Mucosa of gallbladder (tissue), 1 donor: ENCODE results near the gene FOXL3. TPM values are rescaled to one million over a fixed set of nuclear protein-coding genes. Genes with fewer than 3 reads are reported as not detected.
"Not testable (repeated sequence)": the region's sequence is repeated elsewhere in the genome, so short reads cannot be mapped to it uniquely, and the experiment has no call there.

ENCODE experiments used
- DNase-seq: peaks from one replicate; pipeline ENCODE4 v3.0.0-alpha.2; 2020; ENCODE audit warnings: low spot score
- total RNA-seq: library from RNA; stranded (reverse); gene quantifications from one replicate; pipeline ENCODE4 v1.2.1, GENCODE V29; 2021
- donor health status: DM: no; HTN: no; CAD: no.

Gene FOXL3
- total RNA-seq, 1 donor from 2014 or later, result not detected

DNA sequence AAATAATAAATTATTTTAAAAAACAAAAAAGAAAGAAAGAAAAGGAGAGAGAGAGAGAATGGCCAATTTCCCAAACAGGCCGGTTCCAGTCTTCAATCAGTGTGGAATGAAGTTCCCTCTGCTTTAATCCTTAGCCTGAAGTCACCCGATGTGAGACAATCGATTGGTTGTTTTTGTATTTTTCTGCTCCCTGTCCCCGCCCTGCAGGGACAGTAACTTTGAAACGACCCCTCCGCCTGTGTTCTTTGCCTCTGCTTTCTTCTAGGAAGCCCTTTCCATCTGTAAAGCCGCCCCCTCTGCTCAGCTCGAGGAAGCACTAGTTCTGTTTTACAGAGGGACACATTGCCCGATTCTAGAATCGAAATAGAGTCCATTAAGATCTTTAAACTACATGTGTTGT lies 33.4 kb downstream of the FOXL3 start:
- DNase-seq, result no peak

DNA sequence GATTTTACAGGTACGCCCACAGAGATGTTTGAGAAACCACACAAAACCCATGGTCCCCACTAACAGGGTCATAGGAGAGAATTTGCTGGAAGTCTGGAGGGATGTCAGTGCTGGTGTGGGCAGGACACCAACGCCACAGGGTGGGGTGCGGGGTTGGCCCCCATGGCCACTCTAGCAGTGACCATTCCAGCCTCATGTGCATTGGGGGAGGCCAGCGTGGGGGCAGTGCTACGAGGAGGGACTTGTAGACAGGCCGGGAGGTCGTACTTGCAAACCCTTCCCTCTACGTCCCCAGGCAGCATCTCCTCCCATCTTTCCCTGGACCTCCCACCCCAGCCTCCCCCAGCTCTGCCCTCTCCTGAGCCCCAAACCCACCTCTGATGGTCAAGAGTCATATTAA lies 34.0 kb downstream of the FOXL3 start:
- no peak for DNase-seq

DNA sequence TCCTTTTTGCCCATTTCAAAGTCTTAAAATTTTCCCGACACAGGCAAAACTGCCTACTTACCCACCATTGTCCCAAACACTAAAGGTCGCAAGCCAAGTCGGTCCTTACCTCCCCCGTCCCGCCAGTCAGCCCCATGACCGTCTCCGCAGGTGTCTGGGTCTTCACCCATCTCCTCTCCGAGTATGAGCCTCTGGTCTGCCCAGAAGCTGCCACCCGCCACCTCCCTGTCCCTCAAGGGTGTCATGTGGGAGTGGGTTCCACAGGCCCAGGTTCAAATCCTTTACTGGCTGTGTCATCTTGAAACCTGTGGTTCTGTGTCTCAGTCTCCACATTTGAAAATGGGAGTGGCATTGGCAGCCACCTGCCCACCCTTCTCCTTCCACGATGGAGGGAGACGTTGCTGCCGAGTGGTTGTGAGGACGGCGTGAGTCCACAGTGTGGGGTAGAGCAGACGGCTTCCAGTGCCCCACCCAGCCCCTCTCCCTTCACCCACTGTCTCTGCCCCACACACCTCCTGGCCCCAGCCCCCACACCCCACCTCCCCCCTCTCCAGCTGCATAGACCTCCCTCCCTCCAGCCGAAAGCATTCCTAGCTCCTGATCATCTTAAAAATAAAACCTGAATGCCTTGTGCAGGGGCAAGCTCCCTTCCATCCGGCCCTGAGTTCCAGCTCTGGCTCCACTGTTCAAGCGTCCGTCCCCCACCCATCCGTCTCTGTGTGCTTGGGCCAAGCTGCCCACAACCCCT lies 35.3 kb downstream of the FOXL3 start:
- no peak for DNase-seq

DNA sequence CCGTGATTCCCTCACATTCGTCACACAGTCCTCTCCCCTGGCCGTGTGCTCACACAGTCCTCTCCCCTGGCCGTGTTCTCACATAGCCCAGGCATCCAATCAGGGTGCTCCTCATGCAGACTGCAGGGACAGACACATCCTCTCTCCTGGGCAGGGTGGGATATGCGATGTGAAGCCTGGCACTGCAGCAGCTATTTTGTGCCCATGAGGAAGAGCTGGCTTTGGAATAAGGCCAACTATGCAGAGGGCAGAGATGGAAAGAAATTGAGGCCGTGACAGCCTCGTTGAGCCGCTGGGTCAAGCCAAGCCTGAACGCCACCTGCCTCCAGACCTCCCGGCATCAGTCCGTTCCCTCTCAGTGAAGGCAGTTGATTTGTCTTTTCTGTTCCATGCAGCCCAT lies 35.8 kb downstream of the FOXL3 start:
- DNase-seq, result no peak

DNA sequence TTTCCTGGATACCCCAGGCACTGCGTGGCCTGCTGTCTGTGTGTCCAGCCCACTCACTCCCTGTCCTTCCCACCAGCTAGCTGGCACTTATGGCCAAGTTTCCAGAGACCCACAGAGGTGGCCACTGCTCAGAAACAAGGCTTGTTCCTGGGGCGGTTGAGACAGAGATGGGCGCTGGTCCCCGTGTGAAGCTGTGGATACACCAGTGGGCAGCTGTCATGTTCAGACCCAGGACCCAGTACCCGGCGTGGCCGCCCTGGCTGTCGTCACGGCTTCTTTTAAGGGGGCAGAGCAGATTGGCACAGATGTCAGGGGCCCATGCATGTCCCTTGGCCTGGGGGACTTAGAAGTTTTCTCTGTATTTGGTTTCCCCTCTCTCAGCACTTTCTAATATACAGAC lies 36.3 kb downstream of the FOXL3 start:
- no peak for DNase-seq

DNA sequence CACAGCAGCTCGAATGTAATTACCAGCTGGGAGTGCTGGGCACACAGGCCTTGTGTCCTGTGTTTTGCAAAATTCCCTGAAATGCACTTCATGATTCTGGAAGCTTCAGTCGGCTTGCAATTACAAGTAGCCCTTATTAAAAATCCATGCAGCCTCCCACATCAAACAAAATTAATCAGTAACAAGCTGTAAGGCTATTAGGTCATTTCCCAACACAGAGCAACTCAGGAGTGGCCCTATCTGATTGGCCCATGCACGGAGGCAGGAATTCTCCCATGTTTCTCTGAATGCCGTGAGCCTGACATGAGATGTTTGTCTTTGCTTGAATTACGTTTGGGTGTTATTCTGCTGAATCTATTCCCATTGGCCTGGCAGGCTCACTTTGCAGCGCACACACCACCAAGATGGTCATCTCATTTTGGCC lies 36.9 kb downstream of the FOXL3 start:
- DNase-seq, result peak; percentile 64

DNA sequence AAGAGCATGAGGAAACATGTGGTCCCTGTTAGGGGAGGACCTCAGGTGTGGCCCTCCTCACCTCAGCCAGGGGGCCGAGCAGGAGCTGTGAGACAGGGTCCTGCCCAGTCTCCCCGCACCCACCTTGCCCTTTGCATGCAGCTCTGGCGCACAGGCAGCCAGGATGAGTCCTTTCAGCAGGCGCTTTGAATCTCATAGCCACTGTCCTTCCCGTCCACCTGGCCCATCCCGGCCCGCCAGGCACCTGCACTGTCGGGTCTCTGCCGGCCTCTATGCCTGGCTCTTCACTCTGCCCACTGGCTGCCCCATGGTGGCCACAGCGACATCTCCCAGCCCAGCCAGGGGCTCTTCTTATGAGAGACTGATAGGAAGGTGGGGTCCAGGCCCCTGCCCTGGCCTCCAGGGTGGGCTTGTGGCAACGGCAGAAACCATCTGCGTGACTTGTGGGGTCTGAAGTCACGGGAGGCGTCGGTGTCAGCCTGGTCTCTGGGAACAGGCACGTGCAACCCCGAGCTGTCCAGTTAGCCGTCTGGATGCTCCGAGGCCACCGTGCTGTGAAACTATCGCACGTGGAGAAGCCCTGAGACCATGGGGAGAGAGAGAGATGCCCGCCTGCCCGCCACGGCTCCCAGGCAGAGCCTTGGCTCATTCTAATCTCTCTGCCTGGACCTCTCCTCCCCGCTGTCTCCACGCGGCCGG lies 37.4 kb downstream of the FOXL3 start:
- DNase-seq, result no peak

DNA sequence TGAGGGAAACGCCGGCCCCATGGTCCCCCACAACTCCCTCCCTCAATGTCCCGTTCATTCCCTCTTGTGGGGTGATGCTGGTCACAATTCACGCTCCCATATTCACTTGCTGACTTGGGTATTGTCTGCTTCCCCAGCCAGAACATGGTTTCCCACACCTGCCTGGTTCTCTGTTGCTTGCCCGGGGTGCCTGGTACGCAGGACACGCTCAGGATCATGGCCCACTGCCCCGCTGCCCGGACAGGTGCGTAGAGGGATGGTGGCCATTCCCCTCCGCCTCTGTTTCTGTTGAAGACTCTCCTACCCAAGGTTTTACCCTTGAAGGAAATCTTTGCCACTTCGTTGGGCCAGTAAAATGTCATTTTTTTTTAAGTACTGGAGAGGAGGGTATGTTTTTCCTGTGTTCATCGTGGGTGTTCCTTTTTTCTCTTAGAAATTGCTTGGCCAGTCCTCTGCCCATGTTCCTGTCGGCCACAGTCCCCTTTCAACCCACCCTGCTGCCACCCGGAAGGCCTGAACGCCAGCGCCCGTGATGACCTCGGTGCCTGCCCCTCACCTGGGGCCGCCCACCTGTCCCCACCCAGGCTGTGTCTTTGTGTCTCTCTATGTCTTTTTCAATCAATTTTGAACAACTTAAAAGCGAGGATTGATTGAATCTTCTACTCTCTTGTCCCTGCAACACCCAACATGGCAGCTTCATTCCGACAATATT lies 38.2 kb downstream of the FOXL3 start:
- DNase-seq, result no peak

DNA sequence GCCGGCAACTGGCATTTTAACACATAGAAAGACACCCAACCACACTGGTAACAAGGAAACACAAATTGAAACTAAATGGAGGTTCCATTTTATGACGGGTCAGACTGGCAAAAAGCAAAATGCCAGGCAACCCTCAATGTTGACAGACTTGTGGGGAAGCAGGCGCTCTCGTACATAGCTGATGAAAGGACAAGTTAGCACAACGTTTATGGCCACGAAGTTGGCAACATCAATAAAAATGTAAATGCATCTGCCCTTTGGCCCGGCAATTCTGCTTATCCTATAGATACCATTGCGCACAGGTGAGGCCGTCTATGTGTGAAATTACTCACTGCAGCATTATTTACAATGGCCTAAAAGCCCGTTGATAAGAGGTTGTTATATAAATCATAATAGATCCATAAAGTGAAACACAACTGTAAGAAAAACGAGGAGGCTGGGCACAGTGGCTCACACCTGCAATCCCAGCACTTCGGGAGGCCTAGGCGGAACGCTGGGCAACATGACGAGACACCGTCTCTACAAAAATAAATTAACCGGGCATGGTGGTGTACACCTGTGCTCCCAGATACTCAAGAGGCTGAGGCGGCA lies 39.8 kb downstream of the FOXL3 start:
- no peak for DNase-seq

DNA sequence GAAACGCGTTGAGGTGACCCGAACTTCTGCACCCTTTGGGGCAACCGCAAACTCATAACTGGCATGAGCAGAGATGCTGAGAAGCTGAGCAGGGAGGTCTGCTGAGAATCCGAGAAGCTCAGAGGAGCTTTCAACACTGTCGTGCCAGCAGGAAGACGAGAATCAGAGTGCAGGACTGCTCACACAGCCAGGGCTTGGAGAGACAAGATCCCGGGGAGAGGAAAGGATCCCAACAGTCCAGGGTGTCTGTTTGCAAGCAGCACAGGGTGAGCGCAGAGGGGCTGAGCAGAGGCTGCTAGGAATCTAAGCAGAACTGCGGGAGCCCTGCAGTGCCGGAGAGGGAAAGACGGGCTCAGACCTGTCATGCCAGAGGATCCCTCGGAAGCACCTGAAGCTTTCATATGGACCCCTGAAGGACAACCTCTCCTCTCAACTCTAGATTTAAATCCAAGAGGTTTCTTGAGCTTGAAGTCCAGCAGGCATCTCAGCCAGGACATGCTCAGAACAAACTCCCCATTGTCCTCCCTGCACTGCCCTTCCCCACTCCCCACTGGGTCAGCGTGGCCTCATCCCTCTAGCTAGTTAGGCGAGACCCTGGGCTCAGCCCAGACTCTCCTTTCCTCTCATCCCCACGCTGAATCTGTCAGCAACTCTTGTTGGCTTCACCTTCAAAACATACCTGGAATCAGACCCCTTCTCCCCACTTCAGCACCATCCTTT lies 40.7 kb downstream of the FOXL3 start:
- DNase-seq, result no peak

DNA sequence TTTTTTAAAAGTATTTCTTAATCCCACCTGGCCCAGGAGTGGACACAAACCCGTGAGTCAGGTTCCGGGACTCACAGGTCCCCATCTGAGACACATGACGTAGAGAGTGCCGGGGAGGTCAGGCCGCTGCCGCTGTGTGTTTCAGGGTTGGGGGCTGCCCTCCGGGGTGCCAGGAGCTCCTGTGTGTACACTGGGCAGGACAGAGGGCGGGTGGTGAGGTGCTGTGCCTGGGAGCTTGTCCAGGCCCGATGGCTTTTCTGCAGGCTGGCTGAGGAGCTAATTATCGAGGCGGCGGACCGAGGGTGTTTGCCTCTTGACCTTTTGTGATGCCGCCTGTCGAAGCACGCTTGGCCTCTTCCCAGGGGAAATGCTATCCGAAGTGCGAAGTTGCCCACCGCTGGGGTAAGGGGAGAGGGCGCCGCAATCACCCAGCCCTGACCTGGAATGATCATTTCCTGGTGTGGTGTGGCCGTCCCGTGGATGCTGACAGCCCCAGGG lies 42.1 kb downstream of the FOXL3 start:
- DNase-seq, result no peak

DNA sequence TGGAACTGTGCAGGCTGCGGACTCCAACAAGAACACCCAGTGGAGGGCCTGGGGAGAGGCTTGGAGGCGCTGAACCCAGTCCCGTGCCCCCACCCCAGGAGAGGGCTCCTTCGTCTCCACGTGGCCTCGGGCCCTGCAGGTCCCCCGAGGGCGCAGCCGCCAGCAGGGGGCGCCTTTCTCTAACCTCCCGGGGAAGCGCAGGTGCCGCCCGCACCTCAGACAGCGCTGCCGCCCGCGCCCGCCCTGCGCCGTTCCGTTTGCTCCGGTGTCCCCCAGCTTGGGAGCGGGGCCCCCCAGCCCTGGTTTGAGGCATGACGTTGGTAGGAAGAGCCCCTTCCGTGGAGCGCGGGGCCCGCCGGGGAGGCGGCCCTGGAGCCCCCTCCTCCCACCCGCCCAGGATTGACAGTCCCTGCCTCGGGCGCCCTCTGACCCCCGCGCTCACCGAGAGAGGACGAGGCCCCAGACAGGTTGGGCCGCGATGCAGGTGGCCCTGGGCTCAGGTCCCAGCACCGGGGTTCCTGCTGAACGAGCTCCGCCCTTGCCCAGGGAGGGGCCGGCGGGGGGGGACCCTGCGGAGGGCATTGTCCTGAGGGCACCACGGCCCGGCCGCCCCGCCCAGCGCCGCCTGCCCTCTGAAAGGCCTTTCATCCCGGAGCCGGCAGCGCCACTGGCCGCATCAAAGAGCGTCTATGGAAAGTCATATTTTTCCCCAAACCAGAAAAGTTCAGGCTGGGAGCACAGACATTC lies 42.8 kb downstream of the FOXL3 start:
- peak; percentile 77 for DNase-seq

DNA sequence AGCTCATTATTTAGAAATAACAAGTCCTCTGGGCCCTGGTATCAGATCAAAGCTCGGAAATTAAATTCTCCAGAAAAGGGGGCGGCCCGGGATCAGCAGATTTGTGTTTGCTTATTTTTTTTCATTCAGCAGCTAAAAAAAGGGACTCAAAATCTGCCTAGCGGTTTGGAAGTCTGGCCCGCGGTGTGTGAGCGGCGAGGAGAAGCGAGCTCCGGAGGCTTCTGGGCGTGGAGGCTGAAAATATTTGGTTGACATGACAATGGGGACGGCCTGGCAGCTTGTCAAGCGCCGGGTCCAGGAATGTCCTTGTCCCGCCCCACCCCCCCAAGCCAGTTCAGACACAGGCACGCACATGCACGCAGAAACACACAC lies 43.4 kb downstream of the FOXL3 start:
- DNase-seq, result peak; percentile 64

DNA sequence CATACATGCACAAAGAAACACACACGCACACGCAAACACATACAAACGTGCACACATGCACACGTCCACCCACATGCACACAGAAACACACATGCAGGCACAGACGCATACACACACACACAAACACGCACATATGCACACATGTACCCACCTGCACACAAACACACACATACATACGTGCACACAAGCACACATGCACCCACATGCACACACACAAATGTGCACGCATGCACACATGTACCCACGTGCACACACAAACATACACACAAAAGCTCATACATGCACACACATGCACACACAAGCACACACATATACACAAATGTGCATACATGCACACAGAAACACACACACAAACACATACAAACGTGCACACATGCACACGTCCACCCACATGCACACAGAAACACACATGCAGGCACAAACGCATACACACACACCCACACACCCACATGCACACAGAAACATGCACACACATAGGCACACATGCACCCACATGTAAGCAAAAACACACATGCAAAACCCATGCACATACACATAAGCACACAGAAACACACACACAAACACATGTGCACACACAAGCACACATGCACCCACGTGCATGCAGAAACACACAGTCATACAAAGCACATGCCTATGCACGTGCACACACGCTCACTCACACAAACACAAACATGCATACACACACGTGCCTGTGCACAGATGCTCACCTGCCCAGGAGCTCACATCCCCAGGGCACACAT lies 44.8 kb downstream of the FOXL3 start:
- no peak for DNase-seq

DNA sequence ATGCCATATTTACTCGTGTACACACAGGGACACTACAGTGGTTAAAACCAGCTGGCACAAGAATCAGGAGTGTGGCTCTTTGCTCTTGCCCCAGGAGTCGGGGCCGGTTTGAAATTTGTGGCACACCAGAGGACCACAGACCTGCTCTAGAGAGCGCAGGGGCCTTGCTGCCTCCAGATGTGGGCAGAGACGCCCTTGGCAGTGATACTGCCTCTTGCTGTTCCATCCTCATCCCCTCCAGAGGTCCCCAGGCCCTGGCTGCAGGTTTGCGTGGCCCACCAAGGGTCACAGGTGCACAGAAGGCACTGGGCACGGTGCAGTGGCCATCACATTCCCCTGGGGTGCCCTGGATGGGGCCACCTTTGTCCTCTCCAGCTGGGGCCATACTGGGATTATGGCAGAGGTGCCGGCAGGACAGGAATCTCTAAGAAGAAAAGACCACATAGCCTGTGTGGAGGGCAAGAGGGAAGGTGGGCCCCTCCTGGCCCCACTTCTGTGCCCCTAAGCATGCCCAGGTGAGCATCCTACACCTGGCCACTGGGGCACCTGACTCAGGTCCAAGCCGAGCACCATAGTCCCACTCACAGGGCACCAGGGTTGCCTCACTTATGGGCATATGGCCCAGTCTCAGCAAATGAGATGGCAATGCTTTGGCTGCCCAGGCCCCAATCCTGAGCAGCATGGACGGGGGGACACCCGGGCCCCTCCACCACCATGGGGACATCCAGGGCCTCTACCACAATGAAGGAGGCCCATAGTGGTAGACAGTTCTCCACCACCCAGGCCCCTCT lies 45.6 kb downstream of the FOXL3 start:
- no peak for DNase-seq

DNA sequence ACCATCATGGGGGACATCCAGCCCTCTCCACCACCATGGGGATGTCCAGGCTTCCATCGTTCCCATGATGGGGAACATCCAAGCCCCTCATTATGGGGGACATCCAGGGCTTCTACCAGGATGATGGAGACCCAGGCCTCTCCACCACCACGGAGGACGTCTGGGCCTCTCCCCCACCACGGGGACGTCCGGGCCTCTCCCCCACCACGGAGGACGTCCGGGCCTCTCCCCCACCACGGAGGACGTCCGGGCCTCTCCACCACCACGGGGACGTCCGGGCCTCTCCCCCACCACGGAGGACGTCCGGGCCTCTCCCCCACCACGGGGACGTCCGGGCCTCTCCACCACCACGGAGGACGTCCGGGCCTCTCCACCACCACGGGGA lies 46.2 kb downstream of the FOXL3 start:
- DNase-seq, result not testable (repeated sequence)

DNA sequence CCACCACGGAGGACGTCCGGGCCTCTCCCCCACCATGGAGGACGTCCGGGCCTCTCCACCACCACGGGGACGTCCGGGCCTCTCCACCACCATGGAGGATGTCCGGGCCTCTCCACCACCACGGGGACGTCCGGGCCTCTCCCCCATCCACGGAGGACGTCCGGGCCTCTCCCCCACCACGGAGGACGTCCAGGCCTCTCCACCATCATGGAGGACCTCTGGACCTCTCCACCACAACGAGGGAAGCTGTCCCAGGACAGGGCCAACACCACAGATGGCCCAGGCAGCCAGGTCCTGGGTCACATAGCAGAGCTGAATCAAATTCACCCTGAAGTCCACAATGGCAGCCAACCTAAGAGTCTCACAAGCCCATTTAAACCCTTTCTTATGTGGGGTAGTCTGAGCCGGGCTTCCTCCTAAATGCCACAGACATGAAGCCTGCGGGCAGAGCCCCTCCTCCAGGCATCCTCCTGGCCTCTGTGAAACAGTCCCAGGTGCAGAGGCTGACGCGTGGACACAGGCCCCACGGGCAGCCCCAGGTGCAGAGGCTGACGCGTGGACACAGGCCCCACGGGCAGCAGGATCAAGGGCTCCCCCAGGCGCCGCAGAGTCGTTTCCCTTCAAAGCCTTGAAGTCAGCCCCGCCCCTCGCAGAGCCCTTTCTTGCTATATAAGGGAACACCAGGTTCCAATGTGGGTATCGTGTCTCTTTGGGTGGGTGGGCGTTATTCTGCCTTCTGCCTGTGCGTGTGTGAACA lies 47.0 kb downstream of the FOXL3 start:
- no peak for DNase-seq

DNA sequence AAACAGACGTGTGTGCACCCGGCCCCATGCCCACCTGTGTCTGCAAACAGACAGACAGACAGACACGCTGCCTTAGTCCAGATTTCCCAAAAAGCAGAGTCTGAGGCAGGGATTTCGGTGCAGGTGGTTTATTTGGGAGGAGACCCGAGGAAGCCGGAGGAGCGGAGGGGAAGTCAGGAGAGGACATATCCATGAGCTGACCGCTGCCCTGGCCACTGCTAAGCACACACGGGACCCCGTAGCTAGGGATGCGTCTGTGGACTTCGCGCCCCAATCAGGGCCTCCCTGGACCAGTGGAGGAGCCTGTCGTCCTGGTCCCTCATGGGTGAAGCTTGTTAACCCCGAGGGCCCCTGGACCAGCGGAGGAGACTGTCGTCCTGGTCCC lies 47.6 kb downstream of the FOXL3 start:
- no peak for DNase-seq
